H1 (cell line): ENCODE measurements around the gene PHTF2.

ENCODE experiments used
- ASH2L ChIP-seq: fragments of 200-600, 300-600 bp; sonication (generic); IDR thresholded peaks from one replicate; pipeline ENCODE4 v1.7.1; 2017; ENCODE audit warnings: low read length
- ATF3 ChIP-seq: IDR thresholded peaks from 2 replicates; pipeline ENCODE4 v1.6.1; 2011; ENCODE audit warnings: low read depth, mild to moderate bottlenecking, low read length; ENCODE audit not compliant: insufficient read depth
- CTCF ChIP-seq, 3 experiments: IDR thresholded peaks; 1 replicate in 2 of 3; 2 replicates in 1 of 3; pipeline versions ENCODE4 v1.5.1 to v1.6.1; 2011; ENCODE audit warnings: low read length in 3 of 3, mild to moderate bottlenecking in 3 of 3, inconsistent platforms in 2 of 3, low read depth in 1 of 3, moderate library complexity in 1 of 3; ENCODE audit not compliant: insufficient read depth in 1 of 3; ENCODE audit errors: control extremely low read depth in 1 of 3
- EP300 ChIP-seq, 2 experiments: IDR thresholded peaks; 1 replicate in 1 of 2; 2 replicates in 1 of 2; pipeline ENCODE4 v1.6.1; 2011 to 2012; ENCODE audit warnings: low read depth in 2 of 2, low read length in 2 of 2, mild to moderate bottlenecking in 2 of 2, borderline replicate concordance in 1 of 2, inconsistent platforms in 1 of 2, moderate library complexity in 1 of 2
- GABPA ChIP-seq: IDR thresholded peaks from 2 replicates; pipeline ENCODE4 v1.6.1; 2011; ENCODE audit warnings: mild to moderate bottlenecking, low read length, moderate library complexity, borderline replicate concordance; ENCODE audit not compliant: insufficient read depth
- PHF8 ChIP-seq: fragments of 200-600 bp; sonication (generic); conservative IDR thresholded peaks from 2 replicates; pipeline ENCODE4 v1.7.1; 2012; ENCODE audit warnings: low read depth, mild to moderate bottlenecking, inconsistent platforms, low read length, moderate library complexity
- POLR2A ChIP-seq, 2 experiments: IDR thresholded peaks; 1 replicate in 1 of 2; 2 replicates in 1 of 2; pipeline ENCODE4 v1.6.1; 2011; ENCODE audit warnings: low read depth in 2 of 2, low read length in 2 of 2, mild to moderate bottlenecking in 2 of 2; ENCODE audit errors: control extremely low read depth in 1 of 2
- SP1 ChIP-seq: IDR thresholded peaks from 2 replicates; pipeline ENCODE4 v1.6.1; 2011; ENCODE audit warnings: low read depth, low read length
- TAF1 ChIP-seq: IDR thresholded peaks from 2 replicates; pipeline ENCODE4 v1.6.1; 2011; ENCODE audit warnings: mild to moderate bottlenecking, low read depth, low read length
- USF2 ChIP-seq: IDR thresholded peaks from 2 replicates; pipeline ENCODE4 v1.6.1; 2011; ENCODE audit warnings: low read length, improper control_type of control experiment

- TF ChIP-seq PHF8 (no peak), GABPA (no peak), TAF1 (no peak), POLR2A (IDR thresholded peaks at IDR 0.05; ENCODE audit: control extremely low read depth in 1 of 2, low read depth in 2 of 2, low read length in 2 of 2) (no peak), EP300 (IDR thresholded peaks at IDR 0.05; ENCODE audit: borderline replicate concordance in 1 of 2, low read depth in 2 of 2, low read length in 2 of 2) (no peak), ASH2L (no peak), CTCF (IDR thresholded peaks at IDR 0.05; ENCODE audit: control extremely low read depth in 1 of 3, insufficient read depth in 1 of 3, low read depth in 1 of 3, low read length in 3 of 3) (no peak), ATF3 (no peak), USF2 (no peak), SP1 (no peak)
These were observed 110.1 kb downstream of the PHTF2 start for GRCh38 chr7:77908664-77909063.
